Measurements from ENCODE around the gene CDH8.
"Not testable (repeated sequence)": the region's sequence is repeated elsewhere in the genome, so short reads cannot be mapped to it uniquely, and the experiment has no call there.

Gene CDH8

GRCh38 chr16:61792194-61792909, 243.9 kb downstream of the CDH8 start:
- no peak for ATAC-seq (ENCODE audit: low read depth)
- no peak overlapping the region for H3K27ac Mint-ChIP-seq
- H3K27me3 Mint-ChIP-seq = no peaks in the 10 kb centered on the region
- H3K9me3 Mint-ChIP-seq = peaks cover 2% of the 10 kb centered on the region
- H3K36me3 Mint-ChIP-seq = no peaks in the 10 kb centered on the region
- no peak for DNase-seq (ENCODE audit: low spot score in 2 of 2)
- no peaks in the 10 kb centered on the region for H3K4me1 Mint-ChIP-seq
- no peak overlapping the region for H3K4me3 Mint-ChIP-seq

GRCh38 chr16:61791464-61791863, 244.8 kb downstream of the CDH8 start:
- H3K36me3 Mint-ChIP-seq = no peaks in the 10 kb centered on the region
- DNase-seq (ENCODE audit: low spot score in 2 of 2) (no peak), ATAC-seq (ENCODE audit: low read depth) (no peak)
- H3K9me3 Mint-ChIP-seq = no peaks in the 10 kb centered on the region
- no peaks in the 10 kb centered on the region for H3K27me3 Mint-ChIP-seq
- H3K4me3 Mint-ChIP-seq = no peak overlapping the region
- H3K27ac Mint-ChIP-seq = no peak overlapping the region
- H3K4me1 Mint-ChIP-seq = no peaks in the 10 kb centered on the region

GRCh38 chr16:61781855-61782254, 254.4 kb downstream of the CDH8 start:
- not testable (repeated sequence) for H3K36me3 Mint-ChIP-seq; DNase-seq (ENCODE audit: low spot score in 2 of 2); H3K9me3 Mint-ChIP-seq; H3K27me3 Mint-ChIP-seq; H3K27ac Mint-ChIP-seq; ATAC-seq (ENCODE audit: low read depth); H3K4me3 Mint-ChIP-seq; H3K4me1 Mint-ChIP-seq

GRCh38 chr16:61780161-61780560, 256.1 kb downstream of the CDH8 start:
- ATAC-seq (ENCODE audit: low read depth) (no peak), DNase-seq (ENCODE audit: low spot score in 2 of 2) (no peak)
- Mint-ChIP-seq H3K36me3 (no peaks in the 10 kb centered on the region), H3K4me3 (no peak overlapping the region), H3K4me1 (no peaks in the 10 kb centered on the region), H3K27ac (no peak overlapping the region), H3K9me3 (peaks cover 2% of the 10 kb centered on the region), H3K27me3 (no peaks in the 10 kb centered on the region)

- Mint-ChIP-seq H3K27me3 (no peaks in the 10 kb centered on the region), H3K4me1 (no peaks in the 10 kb centered on the region), H3K27ac (no peak overlapping the region), H3K9me3 (peaks cover 8% of the 10 kb centered on the region), H3K36me3 (no peaks in the 10 kb centered on the region), H3K4me3 (no peak overlapping the region)
- ATAC-seq (ENCODE audit: low read depth) = no peak
- DNase-seq (ENCODE audit: low spot score in 2 of 2) = no peak
Measured at GRCh38 chr16:61770301-61770700, 265.9 kb downstream of the CDH8 start.

- Mint-ChIP-seq H3K4me1 (no peaks in the 10 kb centered on the region), H3K36me3 (no peaks in the 10 kb centered on the region), H3K27ac (no peak overlapping the region), H3K9me3 (peaks cover 5% of the 10 kb centered on the region), H3K4me3 (no peak overlapping the region), H3K27me3 (no peaks in the 10 kb centered on the region)
- ATAC-seq (ENCODE audit: low read depth) = no peak
- no peak for DNase-seq (ENCODE audit: low spot score in 2 of 2)
Measured at GRCh38 chr16:61763991-61764390, 272.2 kb downstream of the CDH8 start.

- Mint-ChIP-seq H3K27me3 (no peaks in the 10 kb centered on the region), H3K4me3 (no peak overlapping the region), H3K4me1 (no peaks in the 10 kb centered on the region), H3K36me3 (no peaks in the 10 kb centered on the region), H3K27ac (no peak overlapping the region), H3K9me3 (peaks cover 3% of the 10 kb centered on the region)
- DNase-seq (ENCODE audit: low spot score in 2 of 2) (no peak), ATAC-seq (ENCODE audit: low read depth) (no peak)
Measured at GRCh38 chr16:61763013-61763412, 273.2 kb downstream of the CDH8 start.

- no peaks in the 10 kb centered on the region for H3K4me1 Mint-ChIP-seq
- no peak for DNase-seq (ENCODE audit: low spot score in 2 of 2)
- H3K4me3 Mint-ChIP-seq = no peak overlapping the region
- ATAC-seq (ENCODE audit: low read depth) = no peak
- H3K27me3 Mint-ChIP-seq = no peaks in the 10 kb centered on the region
- peaks cover 8% of the 10 kb centered on the region for H3K9me3 Mint-ChIP-seq
- H3K36me3 Mint-ChIP-seq = no peaks in the 10 kb centered on the region
- H3K27ac Mint-ChIP-seq = no peak overlapping the region
Measured at GRCh38 chr16:61730997-61731396, 305.2 kb downstream of the CDH8 start.

GRCh38 chr16:61726701-61727100, 309.5 kb downstream of the CDH8 start:
- Mint-ChIP-seq H3K4me1 (no peaks in the 10 kb centered on the region), H3K36me3 (no peaks in the 10 kb centered on the region), H3K27ac (no peak overlapping the region), H3K27me3 (no peaks in the 10 kb centered on the region), H3K9me3 (peaks cover 3% of the 10 kb centered on the region), H3K4me3 (no peak overlapping the region)
- ATAC-seq (ENCODE audit: low read depth) = no peak
- no peak for DNase-seq (ENCODE audit: low spot score in 2 of 2)

GRCh38 chr16:61726125-61726524, 310.1 kb downstream of the CDH8 start:
- H3K9me3 Mint-ChIP-seq = peaks cover 3% of the 10 kb centered on the region
- H3K4me3 Mint-ChIP-seq = no peak overlapping the region
- H3K36me3 Mint-ChIP-seq = no peaks in the 10 kb centered on the region
- ATAC-seq (ENCODE audit: low read depth) (no peak), DNase-seq (ENCODE audit: low spot score in 2 of 2) (no peak)
- no peaks in the 10 kb centered on the region for H3K27me3 Mint-ChIP-seq
- no peaks in the 10 kb centered on the region for H3K4me1 Mint-ChIP-seq
- H3K27ac Mint-ChIP-seq = no peak overlapping the region

GRCh38 chr16:61721544-61721943, 314.7 kb downstream of the CDH8 start:
- H3K27me3 Mint-ChIP-seq = no peaks in the 10 kb centered on the region
- H3K36me3 Mint-ChIP-seq = no peaks in the 10 kb centered on the region
- DNase-seq (ENCODE audit: low spot score in 2 of 2) (no peak), ATAC-seq (ENCODE audit: low read depth) (no peak)
- H3K4me3 Mint-ChIP-seq = no peak overlapping the region
- no peaks in the 10 kb centered on the region for H3K4me1 Mint-ChIP-seq
- peaks cover 3% of the 10 kb centered on the region for H3K9me3 Mint-ChIP-seq
- H3K27ac Mint-ChIP-seq = no peak overlapping the region

GRCh38 chr16:61715393-61715792, 320.8 kb downstream of the CDH8 start:
- peaks cover 2% of the 10 kb centered on the region for H3K9me3 Mint-ChIP-seq
- no peaks in the 10 kb centered on the region for H3K36me3 Mint-ChIP-seq
- H3K27me3 Mint-ChIP-seq = no peaks in the 10 kb centered on the region
- ATAC-seq (ENCODE audit: low read depth) = no peak
- no peak overlapping the region for H3K27ac Mint-ChIP-seq
- DNase-seq (ENCODE audit: low spot score in 2 of 2) = no peak
- no peaks in the 10 kb centered on the region for H3K4me1 Mint-ChIP-seq
- no peak overlapping the region for H3K4me3 Mint-ChIP-seq

GRCh38 chr16:61713787-61714186, 322.5 kb downstream of the CDH8 start:
- Mint-ChIP-seq H3K27me3 (no peaks in the 10 kb centered on the region), H3K27ac (no peak overlapping the region), H3K36me3 (no peaks in the 10 kb centered on the region), H3K4me1 (no peaks in the 10 kb centered on the region), H3K9me3 (peaks cover 3% of the 10 kb centered on the region), H3K4me3 (no peak overlapping the region)
- DNase-seq (ENCODE audit: low spot score in 2 of 2) (no peak), ATAC-seq (ENCODE audit: low read depth) (no peak)

GRCh38 chr16:61699640-61700039, 336.6 kb downstream of the CDH8 start:
- not testable (repeated sequence) for H3K27ac Mint-ChIP-seq; H3K4me3 Mint-ChIP-seq; H3K36me3 Mint-ChIP-seq; DNase-seq (ENCODE audit: low spot score in 2 of 2); H3K4me1 Mint-ChIP-seq; H3K9me3 Mint-ChIP-seq; H3K27me3 Mint-ChIP-seq; ATAC-seq (ENCODE audit: low read depth)

- H3K4me1 Mint-ChIP-seq = no peaks in the 10 kb centered on the region
- peaks cover 5% of the 10 kb centered on the region for H3K9me3 Mint-ChIP-seq
- no peaks in the 10 kb centered on the region for H3K27me3 Mint-ChIP-seq
- ATAC-seq (ENCODE audit: low read depth) (no peak), DNase-seq (ENCODE audit: low spot score in 2 of 2) (no peak)
- no peaks in the 10 kb centered on the region for H3K36me3 Mint-ChIP-seq
- no peak overlapping the region for H3K27ac Mint-ChIP-seq
- H3K4me3 Mint-ChIP-seq = no peak overlapping the region
Measured at GRCh38 chr16:61684541-61684940, 351.7 kb downstream of the CDH8 start.
